ENCODE data around the gene KRT71. TPM values are rescaled to one million over a fixed set of nuclear protein-coding genes. Genes with fewer than 3 reads are reported as not detected.

KRT71 gene
- total RNA-seq, 2 experiments from 2014 or later = not detected

- H3K4me1 ChIP-seq (ENCODE audit: insufficient read depth, low read length) = no peaks in the 10 kb centered on the region
- Mint-ChIP-seq H3K27ac (no peak overlapping the region), H3K27me3 (no peaks in the 10 kb centered on the region), H3K4me3 (no peak overlapping the region), H3K4me1 (ENCODE audit: low read depth) (no peaks in the 10 kb centered on the region), H3K9me3 (no peaks in the 10 kb centered on the region), H3K36me3 (ENCODE audit: low read depth) (no peaks in the 10 kb centered on the region)
- H3K4me3 ChIP-seq (ENCODE audit: low read length) = no peak overlapping the region
- TF ChIP-seq, protein P1, sequence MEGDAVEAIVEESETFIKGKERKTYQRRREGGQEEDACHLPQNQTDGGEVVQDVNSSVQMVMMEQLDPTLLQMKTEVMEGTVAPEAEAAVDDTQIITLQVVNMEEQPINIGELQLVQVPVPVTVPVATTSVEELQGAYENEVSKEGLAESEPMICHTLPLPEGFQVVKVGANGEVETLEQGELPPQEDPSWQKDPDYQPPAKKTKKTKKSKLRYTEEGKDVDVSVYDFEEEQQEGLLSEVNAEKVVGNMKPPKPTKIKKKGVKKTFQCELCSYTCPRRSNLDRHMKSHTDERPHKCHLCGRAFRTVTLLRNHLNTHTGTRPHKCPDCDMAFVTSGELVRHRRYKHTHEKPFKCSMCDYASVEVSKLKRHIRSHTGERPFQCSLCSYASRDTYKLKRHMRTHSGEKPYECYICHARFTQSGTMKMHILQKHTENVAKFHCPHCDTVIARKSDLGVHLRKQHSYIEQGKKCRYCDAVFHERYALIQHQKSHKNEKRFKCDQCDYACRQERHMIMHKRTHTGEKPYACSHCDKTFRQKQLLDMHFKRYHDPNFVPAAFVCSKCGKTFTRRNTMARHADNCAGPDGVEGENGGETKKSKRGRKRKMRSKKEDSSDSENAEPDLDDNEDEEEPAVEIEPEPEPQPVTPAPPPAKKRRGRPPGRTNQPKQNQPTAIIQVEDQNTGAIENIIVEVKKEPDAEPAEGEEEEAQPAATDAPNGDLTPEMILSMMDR (IDR thresholded peaks at IDR 0.05) = no peak
- intact Hi-C loops (cut with DNase I, micrococcal nuclease) = loop anchor here in 1 of 2 experiments (1.0 kb wide), 1 partner anchor 337 kb away; no protein-coding TSS in a partner anchor
- no peak overlapping the region for H3K27ac ChIP-seq (ENCODE audit: low read depth in 1 of 2, low read length in 2 of 2)
- no peaks in the 10 kb centered on the region for H3K36me3 ChIP-seq (ENCODE audit: insufficient read depth, low read length)
- ATAC-seq (ENCODE audit: poor library complexity) (no peak), DNase-seq (no peak)
- ChIA-PET POLR2A (no interaction called here), CTCF (no interaction called here)
- H3K9me3 ChIP-seq (ENCODE audit: control insufficient read depth in 1 of 2, insufficient read depth in 1 of 2, low read length in 2 of 2) = no peaks in the 10 kb centered on the region
- peaks cover 0 to 3% of the 10 kb centered on the region in 2 experiments for H3K27me3 ChIP-seq (ENCODE audit: control insufficient read depth in 1 of 2, insufficient read depth in 2 of 2, low read length in 2 of 2)
Measured at GRCh38 chr12:52542157-52542556, 10.8 kb downstream of the KRT71 start.

DNA sequence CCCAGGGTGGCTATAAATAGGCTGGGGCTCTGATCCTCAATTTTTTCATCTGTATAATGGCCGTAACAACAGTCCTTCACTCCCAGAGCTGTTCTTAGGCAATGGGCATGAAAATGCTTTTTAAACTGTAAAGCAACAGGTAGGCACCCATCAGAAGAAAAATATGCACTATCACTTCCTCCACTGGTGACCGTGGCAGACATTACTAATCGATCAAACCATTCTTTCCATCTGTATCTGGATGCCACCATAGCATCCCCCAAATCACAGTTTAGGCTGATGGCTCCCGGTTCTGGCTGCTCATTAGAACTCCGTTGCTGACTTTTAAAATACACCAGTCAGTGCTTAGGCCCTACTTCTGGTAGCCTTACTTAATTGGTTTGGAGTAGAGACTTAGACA lies 11.2 kb downstream of the KRT71 start:
- H3K27ac Mint-ChIP-seq = no peak overlapping the region
- Histone ChIP-seq H3K4me3 (ENCODE audit: low read length) (no peak overlapping the region), H3K36me3 (ENCODE audit: insufficient read depth, low read length) (no peaks in the 10 kb centered on the region), H3K27ac (ENCODE audit: low read depth in 1 of 2, low read length in 2 of 2) (no peak overlapping the region), H3K27me3 (ENCODE audit: control insufficient read depth in 1 of 2, insufficient read depth in 2 of 2, low read length in 2 of 2) (peaks cover 0 to 3% of the 10 kb centered on the region in 2 experiments), H3K4me1 (ENCODE audit: insufficient read depth, low read length) (no peaks in the 10 kb centered on the region), H3K9me3 (ENCODE audit: control insufficient read depth in 1 of 2, insufficient read depth in 1 of 2, low read length in 2 of 2) (no peaks in the 10 kb centered on the region)
- intact Hi-C loops (cut with DNase I, micrococcal nuclease) = loop anchor here in 1 of 2 experiments (1.0 kb wide), 1 partner anchor 338 kb away; no protein-coding TSS in a partner anchor
- no peaks in the 10 kb centered on the region for H3K9me3 Mint-ChIP-seq
- ATAC-seq (ENCODE audit: poor library complexity) = no peak
- no peaks in the 10 kb centered on the region for H3K36me3 Mint-ChIP-seq (ENCODE audit: low read depth)
- no peak overlapping the region for H3K4me3 Mint-ChIP-seq
- no peak for DNase-seq
- no peaks in the 10 kb centered on the region for H3K4me1 Mint-ChIP-seq (ENCODE audit: low read depth)
- ChIA-PET POLR2A (no interaction called here), CTCF (no interaction called here)
- H3K27me3 Mint-ChIP-seq = no peaks in the 10 kb centered on the region
- TF ChIP-seq, protein P1 (IDR thresholded peaks at IDR 0.05) = no peak

DNA sequence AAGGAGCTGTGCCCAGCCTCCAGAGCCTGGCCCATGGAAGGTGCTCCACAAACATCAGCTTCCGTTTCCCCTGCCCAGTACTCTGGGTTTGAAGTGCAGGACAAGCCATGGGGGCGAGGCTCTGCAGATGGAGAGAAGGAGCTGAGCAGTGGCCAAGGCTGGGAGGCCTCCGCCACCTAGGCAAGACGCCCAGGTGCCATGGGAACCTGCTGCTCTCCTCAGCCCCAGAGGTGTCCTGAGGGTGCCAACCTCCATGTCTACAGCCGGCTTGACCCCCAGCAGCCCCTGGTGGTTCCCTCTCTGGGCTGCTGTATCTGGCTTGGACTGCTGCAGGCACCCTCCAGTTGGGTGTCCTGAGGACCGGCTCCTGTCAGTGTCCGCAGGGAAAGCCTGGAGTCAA lies 12.4 kb downstream of the KRT71 start:
- CTCF ChIA-PET = no interaction called here
- no peaks in the 10 kb centered on the region for H3K27me3 Mint-ChIP-seq
- H3K4me1 Mint-ChIP-seq (ENCODE audit: low read depth) = no peaks in the 10 kb centered on the region
- H3K36me3 Mint-ChIP-seq (ENCODE audit: low read depth) = no peaks in the 10 kb centered on the region
- intact Hi-C loops (cut with DNase I, micrococcal nuclease) = no loop called here
- H3K4me3 ChIP-seq (ENCODE audit: low read length) = no peak overlapping the region
- no peaks in the 10 kb centered on the region for H3K36me3 ChIP-seq (ENCODE audit: insufficient read depth, low read length)
- TF ChIP-seq, protein P1 (IDR thresholded peaks at IDR 0.05) = no peak
- H3K27ac Mint-ChIP-seq = no peak overlapping the region
- peaks cover 0 to 3% of the 10 kb centered on the region in 2 experiments for H3K27me3 ChIP-seq (ENCODE audit: control insufficient read depth in 1 of 2, insufficient read depth in 2 of 2, low read length in 2 of 2)
- POLR2A ChIA-PET = no interaction called here
- DNase-seq = no peak
- H3K9me3 ChIP-seq (ENCODE audit: control insufficient read depth in 1 of 2, insufficient read depth in 1 of 2, low read length in 2 of 2) = no peaks in the 10 kb centered on the region
- H3K9me3 Mint-ChIP-seq = no peaks in the 10 kb centered on the region
- no peak overlapping the region for H3K27ac ChIP-seq (ENCODE audit: low read depth in 1 of 2, low read length in 2 of 2)
- no peak overlapping the region for H3K4me3 Mint-ChIP-seq
- H3K4me1 ChIP-seq (ENCODE audit: insufficient read depth, low read length) = no peaks in the 10 kb centered on the region
- no peak for ATAC-seq (ENCODE audit: poor library complexity)

Measured in CD4-positive, alpha-beta T cell (primary cell).